Kidney tubule cell (primary cell): ENCODE measurements around the gene ABHD8.
A peak's percentile ranks its signal among the peaks of the same experiment; 100 is the strongest.

ENCODE experiments used
- DNase-seq: peaks from one replicate; pipeline ENCODE4 v3.0.0-alpha.2; 2018; ENCODE audit warnings: low spot score

Gene ABHD8

GRCh38 chr19:17333611-17334413, 30.6 kb upstream of the ABHD8 start:
- peak; percentile 89 for DNase-seq

DNA sequence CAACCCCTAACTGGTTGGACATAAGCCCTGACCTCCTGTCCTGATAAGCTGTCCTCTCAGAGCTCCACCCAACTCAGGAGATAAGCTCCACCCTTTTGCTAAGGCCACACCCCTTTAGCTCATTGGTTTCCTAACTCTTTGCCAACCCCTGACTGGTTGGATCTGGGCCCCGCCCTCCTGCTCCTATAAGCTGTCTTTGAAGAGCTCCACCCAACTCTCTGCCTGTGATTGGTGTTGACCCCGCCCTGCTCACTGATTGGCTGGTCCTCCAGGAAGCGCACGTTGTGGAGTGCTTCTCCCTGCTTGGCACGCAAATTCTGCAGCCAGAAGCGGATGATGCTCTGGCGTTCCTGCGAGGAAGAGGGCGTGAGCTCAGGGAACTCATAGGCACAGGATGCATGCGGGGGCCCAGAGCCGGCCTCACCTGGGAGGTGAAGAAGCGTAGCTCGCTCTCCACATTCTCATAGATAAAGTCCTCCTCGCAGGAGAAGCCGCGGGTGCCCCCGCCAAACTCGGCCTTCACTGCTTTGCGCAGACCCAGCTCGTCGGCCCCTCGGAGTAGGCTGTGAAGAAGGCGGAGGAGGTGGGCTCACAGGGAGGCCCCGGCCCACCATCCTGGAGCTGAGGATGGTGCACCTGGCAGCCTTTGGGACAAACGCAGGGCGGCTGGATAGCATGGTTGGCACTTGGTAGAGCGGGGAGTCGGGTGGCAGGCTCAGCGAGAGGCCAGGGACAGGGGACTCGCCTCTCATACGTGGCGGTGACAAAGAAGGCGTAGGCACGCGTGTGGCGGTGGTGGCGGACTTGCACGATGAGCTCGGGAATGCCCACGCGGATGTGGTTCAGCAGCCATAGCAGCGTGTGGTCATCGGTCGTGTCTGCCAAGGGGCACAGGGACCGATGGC, 29.7 kb upstream of the ABHD8 start:
- peak; percentile 52 for DNase-seq

DNA sequence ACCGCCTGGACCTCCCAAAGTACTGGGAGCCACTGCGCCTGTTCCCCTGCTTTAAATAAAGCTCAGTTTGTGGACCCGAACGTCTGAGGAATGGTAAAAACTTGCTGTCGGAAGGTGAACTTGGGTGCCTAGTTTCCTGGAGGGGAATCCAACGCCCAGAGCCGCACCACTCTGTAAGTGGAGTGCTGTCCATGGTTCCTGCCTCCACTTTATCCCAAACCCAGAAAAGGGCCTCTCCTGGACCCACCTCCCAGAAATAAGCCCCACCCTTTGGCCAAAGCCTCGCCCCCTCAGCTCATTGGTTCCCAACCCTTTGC, 29.1 kb upstream of the ABHD8 start:
- DNase-seq, result no peak

DNA sequence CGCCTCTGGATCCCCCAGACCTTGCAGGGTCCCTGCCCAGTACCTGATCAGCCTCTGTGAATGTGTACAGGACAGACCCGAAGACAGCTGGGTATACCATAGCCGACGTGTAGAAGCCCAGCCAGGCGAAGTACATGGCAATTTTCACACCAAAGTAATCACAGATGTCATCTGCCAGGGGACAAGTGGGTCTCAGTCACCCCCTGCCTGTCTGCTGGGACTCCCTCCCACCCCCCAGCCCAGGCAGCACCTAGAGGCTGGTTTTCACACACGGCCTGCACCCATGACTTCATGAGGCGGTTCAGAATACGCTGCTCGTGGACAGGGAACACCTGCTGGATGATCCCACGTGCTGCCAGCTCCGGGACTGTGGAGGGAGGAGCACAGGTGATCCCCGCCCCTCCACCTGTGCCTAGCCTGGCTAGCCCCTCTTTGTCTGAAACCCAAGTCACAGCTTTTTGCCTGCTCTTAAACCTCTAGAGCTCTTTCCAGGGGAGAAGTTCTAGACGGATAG, 27.9 kb upstream of the ABHD8 start:
- no peak for DNase-seq

DNA sequence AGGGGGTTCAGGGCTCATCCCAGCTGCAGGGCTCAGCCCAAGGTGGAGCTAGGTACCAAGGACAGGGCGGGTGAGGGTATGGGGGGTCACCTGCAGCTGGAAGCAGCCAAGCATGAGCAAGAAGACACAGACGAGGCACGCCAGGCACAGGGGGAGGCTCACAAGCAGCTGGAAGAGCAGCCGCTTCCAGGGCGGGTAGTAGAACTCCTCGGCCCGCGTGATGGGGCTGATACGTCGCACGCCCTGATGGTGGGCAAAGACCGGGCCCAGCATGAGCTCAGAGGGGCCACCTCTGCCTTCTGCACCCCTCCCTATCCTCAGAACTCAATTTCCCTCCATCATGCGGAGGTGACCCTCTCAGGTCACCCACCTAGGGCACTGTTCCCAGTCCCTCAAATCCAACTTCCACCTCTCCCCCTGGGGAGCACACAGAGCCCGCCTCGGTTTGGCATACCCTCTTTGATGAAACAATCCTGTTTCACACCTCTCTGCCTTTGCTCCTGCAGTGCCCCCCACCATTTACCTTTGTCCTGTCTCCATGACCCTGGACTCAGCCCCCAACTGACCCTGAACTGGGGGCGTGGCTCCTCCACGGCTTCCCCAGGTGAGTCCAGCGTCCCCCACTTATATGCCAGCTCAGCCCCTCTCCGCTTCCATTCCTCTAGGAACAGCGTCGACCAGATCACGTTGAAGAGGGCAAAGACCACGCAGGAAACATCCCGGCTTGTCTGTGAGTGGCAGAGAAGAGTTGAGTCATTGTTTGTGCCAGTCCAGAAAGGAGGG, 27.2 kb upstream of the ABHD8 start:
- no peak for DNase-seq

DNA sequence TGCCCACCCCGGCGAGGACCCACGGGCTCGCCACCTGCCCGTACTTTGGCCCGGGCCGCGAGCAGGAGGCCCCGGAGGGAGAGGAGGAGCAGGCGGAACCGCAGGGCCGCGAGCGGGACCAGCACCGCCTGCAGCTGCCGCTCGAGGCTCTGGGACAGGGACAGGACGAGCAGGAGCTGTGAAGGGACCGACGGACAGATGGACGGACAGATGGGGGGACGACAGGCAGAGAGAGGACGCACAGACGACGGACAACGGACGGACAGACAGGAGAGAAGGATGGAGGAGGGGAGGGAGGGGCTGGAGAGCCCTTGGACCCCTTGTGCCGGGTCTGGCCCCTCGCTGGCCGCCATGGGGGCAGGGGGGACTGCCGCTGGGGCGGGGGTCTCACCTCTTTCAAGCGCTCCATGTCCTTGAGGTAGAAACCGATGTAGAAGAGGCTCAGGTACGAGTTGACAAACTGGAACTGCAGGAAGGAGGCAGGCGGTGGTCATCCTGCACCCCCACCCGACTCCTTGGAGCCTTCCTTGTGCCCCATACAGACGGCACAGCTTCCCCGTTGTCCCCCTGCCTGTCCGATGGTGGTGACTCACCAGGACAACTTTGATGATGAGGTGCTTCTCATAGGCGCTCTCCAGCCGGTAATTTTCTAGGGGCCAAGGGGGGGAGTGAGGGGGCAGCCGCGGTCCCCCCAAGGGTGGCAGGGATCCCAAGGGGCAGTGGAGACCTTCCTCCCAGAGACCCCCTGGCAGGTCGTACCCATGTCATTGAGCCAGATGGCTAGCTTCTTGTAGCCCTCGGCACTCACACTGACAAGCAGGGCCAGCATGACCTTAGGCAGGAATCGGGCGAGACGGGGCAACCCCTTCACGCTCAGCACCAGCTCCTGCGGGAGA, 26.4 kb upstream of the ABHD8 start:
- DNase-seq, result no peak

GRCh38 chr19:17328517-17329365, 25.5 kb upstream of the ABHD8 start:
- DNase-seq, result no peak

GRCh38 chr19:17327654-17328516, 24.7 kb upstream of the ABHD8 start:
- DNase-seq, result peak; percentile 72

GRCh38 chr19:17327068-17327653, 23.9 kb upstream of the ABHD8 start:
- no peak for DNase-seq

DNA sequence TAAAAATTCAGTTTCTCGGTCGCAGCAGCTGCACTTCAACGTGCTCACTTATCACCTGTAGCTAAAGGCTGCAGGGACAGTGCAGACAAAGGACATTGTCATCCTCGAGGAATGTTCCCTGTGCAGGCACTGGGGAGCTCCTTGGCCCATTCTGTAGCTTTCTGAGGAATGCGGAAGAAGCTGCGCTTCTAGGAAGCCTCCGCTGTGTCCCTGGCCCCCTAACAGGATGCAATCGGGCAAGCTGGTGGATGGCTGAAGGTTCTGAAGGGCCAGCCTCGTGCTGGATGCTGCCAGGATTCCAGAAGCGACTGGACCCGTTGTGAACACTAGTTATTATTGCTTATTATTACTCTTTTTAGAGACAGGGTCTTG, 23.4 kb upstream of the ABHD8 start:
- no peak for DNase-seq

DNA sequence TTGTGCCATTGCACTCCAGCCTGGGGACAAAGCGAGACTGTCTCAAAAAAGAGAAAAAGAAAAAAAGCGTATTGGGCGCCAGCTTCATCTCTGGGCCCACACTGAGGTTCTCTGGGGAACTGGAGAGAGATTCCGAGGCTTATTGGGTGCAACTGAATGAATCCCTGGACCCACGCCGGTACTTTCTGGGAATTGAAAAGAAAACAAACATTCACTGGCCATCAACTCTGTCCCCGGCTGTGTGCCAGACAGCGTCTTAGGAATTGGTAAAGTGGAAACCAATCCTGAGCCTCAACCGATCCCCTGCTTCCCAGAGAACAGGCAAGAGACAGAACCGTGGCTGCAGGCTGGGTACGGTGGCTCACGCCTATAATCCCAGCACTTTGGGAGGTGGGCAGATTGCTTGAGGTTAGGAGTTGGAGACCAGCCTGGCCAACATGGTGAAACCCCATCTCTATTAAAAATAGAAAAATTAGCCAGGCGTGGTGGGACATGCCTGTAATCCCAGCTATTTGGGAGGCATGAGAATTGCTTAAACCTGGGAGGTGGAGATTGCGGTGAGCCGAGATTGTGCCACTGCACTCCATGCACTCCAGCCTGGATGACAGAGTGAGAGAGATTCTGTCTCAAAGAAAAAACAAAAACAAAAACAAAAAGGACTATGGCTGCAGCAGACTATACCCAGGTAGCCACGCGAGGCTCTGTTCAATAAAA, 22.8 kb upstream of the ABHD8 start:
- no peak for DNase-seq

GRCh38 chr19:17325133-17325532, 21.9 kb upstream of the ABHD8 start:
- no peak for DNase-seq

- DNase-seq, result no peak
Observed at GRCh38 chr19:17324357-17325114, 21.3 kb upstream of the ABHD8 start.

DNA sequence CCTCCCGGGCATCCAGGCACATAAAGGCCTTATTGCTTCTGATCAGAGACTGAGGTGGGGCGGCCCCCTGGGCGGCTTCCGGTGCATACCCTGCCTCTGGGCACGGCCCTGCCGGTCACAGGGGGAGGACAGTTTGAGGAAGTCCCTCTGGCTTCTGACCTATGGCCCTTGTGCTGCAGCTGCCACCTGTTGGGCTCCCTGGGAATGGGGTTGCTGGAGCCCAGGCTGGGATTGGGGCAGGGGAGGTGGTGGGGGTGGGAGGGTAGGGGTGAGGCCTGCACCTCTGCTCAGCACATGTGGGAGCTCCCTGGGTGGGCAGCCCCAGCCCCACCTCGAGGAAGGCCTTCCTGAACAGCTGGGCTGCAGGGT, 20.7 kb upstream of the ABHD8 start:
- DNase-seq, result no peak

DNA sequence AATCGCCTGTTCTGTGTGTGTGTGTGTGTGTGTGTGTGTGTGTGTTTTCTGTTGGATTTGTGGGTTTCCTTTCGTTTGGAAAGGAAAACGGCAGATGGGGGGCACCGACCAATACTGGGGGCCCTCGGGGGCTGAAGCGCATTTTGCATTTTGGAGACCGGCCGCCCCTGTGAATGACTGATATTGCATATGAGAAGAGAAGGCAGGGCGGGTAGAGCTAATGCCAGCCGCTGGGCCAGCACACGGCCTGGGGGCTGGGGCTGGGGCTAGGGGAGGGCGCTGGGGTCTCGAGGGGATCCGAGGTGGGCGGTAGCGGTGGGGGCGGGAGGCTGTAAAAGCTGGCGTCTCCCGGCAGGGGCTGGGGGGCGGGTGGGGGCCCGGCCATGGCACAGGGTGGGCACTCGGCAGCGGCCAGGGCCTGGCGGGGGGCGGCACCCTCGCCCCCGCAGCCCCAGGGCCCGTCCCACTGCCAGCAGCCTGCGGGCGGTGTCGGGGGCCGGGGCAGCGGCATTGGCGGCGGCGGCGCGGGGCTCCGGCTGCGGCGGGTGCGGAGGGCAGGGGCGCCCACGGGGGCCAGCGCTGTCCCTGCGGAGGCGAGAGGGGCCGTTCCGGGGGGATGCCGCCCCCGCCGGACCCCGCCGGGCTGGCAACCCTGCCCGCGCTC, 20.2 kb upstream of the ABHD8 start:
- DNase-seq, result no peak

DNA sequence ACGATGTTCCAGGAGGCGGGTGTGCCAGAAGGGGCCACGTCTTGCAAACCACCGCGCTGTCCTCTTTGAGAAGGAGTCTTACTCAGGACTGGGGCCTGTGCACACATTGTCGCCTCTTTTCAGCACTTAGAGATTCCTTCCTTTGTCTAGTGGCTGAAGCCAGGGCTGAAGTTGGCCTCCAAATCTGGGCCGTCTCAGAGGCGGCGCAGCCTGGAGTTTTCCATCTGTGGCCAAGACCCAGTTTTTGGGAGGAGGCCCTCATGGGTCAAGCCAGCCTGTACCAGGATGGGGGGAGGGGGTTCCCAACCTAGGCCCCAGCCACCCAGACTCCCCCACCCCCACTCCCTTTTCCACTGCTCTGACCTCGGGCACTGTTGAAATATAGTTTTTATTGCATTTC, 19.6 kb upstream of the ABHD8 start:
- no peak for DNase-seq
